T-helper 1 cell treated with Interleukin-12 subunit alpha and Interleukin-12 subunit beta and Interleukin-4 antibody, amounts not matched to agents 30 ng/mL and 1 ng/mL, for 36 hours (primary cell): ENCODE results near the gene CLP1. TPM values are rescaled to one million over a fixed set of nuclear protein-coding genes. Genes with fewer than 3 reads are reported as not detected.

ENCODE experiments used
- intact Hi-C: fragments of 100-400 bp; cut with micrococcal nuclease; formaldehyde crosslinking; loops from one replicate; pipeline ENCODE4 v1.15.1; 2024
- total RNA-seq: library from RNA; stranded (reverse); gene quantifications from 2 replicates; pipeline ENCODE4 v1.2.3, GENCODE V29; 2022

Gene CLP1
- total RNA-seq: 19.5 and 19.9 TPM in 2 replicates

DNA sequence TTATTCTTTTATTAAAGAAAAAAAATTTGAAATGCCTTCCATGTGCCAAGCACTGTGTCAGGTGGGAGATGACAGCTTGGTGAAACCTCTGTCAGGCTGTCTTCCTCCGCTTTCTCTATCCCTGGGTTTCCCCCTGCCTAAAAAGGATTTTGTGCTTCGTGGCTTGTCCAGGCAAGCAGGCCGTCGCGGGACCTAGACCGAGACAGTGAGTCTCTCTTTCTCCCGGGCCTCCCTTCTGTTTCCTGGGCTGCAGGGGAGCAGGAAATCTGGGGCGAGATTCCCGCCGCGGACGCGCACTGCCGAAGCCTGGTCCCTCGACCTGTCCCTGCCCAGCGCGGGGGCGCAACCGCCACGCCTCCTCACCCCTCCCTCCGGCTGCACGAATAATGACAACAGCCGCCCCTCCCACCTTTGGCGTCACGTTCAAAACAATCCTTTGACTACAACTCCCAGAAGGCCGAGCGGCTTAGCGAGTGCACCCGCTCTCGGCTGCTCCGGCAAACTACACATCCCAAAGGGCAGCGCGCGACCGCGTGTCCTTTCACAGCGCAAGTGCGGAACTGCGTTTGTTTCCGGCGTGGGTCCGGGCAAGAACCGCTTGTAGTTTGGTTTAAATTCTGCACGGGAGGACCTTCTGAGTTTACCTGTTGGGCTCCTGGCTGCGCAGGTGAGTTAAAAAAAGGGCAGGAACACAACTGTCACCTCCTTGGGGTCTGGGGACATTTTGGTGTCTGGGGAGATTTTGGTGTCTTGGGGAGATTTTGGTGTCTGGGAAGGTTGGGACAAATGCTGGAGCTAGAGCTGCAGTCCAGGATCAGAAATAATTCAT, at the start of gene CLP1:
TSS of gene CLP1 (plus strand) at position 569 of the 829 bp plus-strand sequence. CDS start 1,715 bp downstream, outside the sequence.
- intact Hi-C loops: loop anchor here (1.0 to 10.0 kb wide), 13 partner anchors 8 to 1897 kb away; partner anchors contain the start of genes MED19, SELENOH, SSRP1 and TIMM10

DNA sequence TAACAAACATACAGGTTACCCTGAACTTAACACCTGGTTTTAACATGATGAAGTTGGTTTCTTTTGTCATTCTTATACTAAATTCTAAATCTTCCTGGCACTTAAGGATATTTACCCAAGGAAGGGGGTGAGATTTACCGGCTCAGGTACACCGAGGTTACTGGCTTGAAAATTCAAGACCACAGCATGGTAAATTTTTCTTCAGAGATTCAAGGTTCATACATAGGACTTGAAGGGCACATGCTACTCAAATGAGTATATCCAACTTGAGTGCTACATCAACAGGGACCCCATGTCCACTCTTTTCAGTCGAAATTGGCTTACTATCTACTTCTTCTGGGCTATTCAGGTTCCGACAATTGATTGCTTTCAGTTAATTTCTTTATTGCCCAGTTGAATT, 47.4 kb upstream of the CLP1 start:
- intact Hi-C loops: no loop called here

DNA sequence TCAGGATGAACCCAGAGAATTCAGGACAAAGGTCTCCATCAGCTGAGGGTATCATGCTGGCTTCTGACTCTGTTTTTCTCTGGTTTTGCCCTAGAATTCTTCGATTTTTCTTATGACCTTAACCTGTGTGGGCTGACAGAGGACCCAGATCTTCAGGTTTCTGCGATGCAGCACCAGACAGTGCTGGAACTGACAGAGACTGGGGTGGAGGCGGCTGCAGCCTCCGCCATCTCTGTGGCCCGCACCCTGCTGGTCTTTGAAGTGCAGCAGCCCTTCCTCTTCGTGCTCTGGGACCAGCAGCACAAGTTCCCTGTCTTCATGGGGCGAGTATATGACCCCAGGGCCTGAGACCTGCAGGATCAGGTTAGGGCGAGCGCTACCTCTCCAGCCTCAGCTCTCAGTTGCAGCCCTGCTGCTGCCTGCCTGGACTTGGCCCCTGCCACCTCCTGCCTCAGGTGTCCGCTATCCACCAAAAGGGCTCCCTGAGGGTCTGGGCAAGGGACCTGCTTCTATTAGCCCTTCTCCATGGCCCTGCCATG, 43.3 kb upstream of the CLP1 start:
- intact Hi-C loops: no loop called here

DNA sequence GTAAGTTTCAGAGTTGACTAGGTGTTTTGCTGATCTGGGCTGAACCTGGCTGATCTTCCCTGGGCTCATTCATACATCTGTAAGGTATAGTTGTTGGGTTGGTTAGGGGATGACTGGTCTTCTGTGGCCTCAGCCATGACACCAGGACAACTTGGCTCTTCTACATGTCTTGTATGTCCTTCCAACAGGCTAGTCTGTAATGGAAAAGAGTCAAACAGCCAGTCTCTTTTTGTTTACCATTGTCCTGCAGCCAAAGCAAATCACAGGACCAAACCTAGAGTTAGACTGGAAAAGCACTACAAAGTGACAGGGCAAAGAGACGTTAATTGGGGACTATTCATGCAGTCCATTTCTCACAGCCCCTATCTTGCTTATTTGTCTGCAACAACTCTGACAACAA, 42.3 kb upstream of the CLP1 start:
- intact Hi-C loops: no loop called here

DNA sequence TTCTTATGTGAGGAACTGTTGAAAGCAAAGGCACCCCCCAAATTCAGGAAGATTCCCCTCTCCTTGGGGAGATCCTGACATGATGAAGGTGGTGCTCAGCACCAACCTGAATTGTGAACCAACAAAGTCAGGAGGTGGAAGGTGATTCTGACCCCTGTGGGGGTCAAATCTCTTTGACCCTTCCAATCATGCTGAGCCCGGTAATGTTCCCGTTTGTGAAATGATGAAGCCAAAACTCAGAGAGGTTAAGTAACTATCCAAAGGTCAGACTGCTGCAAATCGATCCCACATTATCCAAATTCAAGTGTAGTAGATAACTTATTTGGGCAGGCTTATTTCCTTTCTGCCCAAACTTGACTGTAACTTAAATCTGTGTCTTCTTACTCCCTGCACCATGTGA, 41.0 kb upstream of the CLP1 start:
- intact Hi-C loops: no loop called here

DNA sequence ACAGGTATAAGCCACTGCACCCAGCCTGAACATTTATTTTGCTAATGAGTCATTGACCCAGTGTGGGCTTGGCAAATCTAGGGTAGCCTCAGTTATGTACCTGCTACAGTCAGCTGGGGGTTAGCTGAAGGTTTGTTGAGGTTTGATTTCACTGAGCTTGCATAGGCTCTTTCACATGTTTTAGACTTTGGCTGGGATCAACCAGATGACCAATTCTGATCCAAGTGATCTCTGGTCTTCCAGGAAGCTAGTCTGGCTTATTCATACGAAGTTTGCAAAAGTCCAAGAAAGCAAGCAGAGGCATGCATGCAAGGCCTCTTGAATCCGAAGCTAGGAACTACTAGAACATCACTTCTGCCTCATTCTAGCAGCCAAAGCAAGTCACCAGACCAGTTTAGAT, 39.1 kb upstream of the CLP1 start:
- intact Hi-C loops: no loop called here

DNA sequence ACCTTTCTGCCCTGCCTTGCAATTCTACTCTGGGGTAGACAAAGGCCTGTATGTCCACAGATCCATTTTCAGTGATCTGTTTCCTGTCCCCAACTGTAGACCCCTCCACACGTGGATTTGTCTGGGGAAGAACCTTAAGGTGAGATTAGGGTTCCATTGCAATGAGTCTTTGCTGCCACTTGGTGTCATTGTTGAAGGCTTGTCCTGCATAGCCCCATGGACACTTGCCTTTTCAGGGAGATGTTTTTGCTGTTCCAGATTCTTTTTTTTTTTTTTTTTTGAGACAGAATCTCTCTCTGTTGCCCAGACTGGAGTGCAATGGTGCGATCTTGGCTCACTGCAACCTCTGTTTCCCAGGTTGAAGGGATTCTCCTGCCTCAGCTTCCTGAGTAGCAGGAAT, 38.2 kb upstream of the CLP1 start:
- intact Hi-C loops: no loop called here

DNA sequence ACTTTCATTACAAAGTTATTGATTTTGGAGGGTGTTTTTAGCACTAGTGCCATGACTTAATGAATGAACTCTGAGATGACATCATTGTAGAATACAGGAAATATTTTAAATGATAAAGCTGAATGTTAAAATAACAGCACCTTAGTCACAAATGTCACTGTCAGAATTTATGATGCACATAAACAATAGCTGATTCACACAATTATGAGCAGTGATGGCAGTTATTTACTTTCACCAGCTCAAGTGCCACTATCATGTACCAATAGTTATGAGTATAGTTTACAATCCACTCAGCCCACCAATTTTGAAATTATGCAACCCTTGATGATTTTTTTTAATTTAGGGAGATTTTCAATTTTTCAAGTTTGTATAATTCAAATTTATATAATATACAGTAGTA, 37.1 kb upstream of the CLP1 start:
- intact Hi-C loops: no loop called here

DNA sequence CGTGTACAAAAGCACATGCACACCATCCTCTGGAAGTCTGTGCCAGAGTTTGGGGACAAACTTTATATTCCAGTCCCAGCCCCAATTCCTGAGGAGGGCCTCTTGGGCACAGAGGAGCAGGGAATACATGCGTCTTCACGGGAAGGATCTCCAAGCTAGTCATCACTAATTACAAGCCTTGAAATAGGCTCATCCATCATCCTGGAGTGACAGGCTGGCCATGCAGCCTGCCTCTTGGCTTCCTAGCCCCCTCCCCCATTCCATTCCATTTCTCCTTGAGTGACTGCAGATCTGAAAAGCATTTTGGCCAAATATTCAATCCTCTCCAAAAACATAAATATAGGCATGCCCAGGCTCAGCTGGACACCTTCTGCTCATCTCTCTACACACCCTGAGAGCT, 35.3 kb upstream of the CLP1 start:
- intact Hi-C loops: no loop called here

DNA sequence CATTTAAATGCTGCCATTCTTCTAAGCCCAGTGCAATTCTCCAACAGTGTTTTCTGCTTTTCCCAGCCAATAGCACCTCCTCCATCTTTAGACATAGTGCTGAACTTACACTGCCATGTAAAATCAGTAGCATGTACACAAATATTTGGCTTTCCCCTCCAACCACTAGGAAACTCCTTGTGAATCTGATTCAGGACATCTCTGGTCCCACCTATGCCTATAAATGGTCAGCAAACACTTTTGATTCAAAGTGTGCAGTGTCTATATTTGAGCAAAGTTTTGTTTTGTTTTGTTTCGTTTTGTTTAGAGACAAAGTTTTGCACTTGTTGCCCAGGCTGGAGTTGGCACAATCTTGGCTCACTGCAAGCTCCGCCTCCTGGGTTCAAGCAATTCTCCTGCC, 32.7 kb upstream of the CLP1 start:
- intact Hi-C loops: no loop called here

DNA sequence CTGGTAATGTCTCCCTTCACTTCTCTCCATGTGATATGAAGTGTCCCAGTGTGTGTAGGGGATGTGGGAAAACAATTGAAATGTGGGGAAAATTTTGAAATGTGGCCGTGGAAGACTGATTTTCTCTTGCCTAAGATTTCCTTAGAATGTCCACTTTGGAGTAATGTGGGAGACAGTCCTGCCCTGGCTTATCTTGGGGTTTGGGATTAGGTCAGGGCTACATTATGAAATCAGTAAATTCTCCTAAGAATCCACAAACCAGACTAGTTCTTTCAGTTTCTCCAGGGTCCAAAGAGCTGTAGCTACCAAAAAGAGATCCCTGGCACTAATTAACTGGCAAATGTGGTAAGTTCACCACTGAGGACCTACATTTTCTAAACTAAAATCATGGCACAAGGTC, 30.7 kb upstream of the CLP1 start:
- intact Hi-C loops: no loop called here

DNA sequence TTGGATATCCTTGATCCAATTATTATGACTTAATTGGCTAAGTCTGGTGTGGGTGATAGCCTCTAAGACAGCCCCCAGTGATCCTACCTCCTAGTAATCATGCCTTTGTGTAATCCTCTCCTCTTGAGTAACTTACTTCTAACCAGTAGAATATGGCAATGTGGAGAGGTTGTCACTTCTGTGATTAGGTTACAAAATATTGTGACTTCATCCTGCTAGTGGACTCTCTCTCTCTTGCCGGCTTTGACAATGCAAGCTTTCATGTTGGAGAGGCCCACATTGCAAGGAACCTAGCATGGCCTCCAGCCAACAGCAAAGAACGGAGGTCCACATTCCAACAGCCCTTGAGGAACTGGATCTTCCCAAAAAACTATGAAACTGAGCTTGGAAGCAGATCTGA, 27.4 kb upstream of the CLP1 start:
- intact Hi-C loops: no loop called here

DNA sequence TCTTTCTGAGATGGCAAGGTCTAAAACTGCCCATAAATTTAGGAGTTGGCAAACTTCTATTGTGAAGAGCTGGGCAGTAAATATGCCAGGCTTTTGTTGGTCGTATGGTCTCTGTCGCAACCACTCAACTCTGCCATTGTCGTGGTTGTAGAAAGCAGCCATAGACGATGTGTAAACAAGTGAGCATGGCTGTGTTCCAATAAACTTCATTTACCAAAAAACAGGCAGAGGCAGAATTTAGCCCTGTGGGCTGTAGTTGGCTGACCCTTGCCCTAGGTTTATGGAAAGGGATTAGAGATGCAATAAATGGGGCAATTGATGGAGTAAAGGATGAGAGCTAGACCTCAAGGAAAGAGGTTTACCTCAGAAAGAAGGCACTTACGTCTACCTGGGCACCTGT, 25.4 kb upstream of the CLP1 start:
- intact Hi-C loops: no loop called here

DNA sequence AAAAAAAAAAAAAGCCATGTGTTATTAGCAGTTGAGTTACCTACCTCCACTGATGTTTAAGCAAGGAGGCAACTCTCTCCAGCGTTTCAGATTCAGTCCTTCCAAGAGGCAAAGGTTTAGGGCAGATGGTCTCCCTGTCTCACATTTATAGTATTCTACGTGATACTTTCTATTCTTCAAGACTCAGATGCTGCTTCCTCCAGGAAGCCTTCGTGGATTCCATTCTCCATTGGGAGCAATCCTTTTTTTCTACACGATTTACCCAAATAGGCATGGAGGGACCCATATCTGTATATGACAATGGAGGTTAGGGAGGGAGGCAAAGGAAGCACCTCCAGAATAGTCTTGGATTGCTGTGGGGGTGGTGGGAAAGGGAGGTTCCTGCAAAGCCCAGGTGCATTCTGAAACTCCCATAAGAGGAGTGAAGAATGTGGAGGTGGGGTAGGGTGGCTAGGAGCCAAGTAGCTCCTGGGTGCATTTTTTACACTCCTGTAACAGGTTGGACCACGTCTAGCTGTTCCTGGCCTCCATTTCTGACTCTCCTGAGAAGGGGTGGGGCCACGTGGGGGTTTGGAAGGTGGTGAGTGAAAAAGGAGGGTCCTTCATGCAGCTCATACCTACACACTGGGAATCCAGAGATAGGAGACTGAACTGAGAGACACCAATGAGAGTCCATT, 24.0 kb upstream of the CLP1 start:
- intact Hi-C loops: no loop called here

DNA sequence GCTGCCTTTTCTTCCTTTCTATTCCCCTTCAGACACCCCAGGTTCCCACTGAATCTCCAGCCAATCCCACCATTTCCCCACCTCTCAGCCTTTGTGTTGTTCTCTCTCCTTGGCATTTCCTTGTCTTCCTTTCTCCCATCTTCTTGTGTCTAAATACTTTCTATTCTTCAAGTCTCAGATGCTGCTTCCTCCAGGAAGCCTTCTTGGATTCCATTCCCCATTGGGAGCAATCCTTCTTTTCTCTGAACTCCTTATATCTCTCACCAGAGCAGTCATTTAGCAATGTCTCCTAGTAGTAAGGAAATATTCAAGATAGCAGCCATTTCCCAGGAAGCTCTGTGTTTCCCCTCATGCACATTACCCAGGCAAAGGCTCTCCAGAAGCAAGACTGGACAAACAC, 23.3 kb upstream of the CLP1 start:
- intact Hi-C loops: no loop called here

DNA sequence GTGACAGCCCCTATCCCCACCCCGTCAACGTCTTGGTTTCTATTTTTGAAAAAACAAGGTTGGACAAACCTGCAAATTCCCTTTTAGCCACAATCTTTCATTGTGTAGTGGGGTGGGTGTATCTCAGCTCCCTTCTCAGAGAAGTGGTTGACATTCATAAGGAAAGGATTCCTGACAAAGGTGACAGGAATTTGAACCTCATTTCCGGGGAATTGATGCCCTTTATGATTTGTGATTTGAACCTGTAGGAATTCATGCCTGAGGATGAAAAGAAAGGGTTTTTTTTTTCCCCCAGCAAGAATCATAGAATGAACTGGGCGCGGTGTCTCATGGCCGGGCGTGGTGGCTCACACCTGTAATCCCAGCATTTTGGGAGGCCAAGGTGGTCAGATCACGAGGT, 22.3 kb upstream of the CLP1 start:
- intact Hi-C loops: no loop called here

DNA sequence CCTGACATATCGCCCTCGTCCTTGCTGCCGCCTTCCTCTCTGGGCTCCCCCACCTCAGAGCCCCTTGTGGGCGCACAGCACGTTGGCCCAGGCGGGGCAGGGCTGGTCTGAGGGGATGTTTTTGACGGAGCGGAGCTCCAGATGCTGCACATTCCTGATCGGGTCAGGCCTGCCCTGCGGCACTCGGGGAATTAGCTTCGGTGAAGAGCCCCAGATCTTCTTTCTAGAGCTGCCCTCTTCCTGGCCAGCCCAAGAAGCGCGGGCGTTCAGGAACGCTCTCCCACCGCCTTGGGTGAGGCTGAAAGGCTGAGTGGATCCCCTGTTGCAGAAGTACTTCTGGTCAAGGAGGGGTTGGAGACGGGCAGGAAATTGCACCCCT, 19.9 kb upstream of the CLP1 start:
- intact Hi-C loops: no loop called here

DNA sequence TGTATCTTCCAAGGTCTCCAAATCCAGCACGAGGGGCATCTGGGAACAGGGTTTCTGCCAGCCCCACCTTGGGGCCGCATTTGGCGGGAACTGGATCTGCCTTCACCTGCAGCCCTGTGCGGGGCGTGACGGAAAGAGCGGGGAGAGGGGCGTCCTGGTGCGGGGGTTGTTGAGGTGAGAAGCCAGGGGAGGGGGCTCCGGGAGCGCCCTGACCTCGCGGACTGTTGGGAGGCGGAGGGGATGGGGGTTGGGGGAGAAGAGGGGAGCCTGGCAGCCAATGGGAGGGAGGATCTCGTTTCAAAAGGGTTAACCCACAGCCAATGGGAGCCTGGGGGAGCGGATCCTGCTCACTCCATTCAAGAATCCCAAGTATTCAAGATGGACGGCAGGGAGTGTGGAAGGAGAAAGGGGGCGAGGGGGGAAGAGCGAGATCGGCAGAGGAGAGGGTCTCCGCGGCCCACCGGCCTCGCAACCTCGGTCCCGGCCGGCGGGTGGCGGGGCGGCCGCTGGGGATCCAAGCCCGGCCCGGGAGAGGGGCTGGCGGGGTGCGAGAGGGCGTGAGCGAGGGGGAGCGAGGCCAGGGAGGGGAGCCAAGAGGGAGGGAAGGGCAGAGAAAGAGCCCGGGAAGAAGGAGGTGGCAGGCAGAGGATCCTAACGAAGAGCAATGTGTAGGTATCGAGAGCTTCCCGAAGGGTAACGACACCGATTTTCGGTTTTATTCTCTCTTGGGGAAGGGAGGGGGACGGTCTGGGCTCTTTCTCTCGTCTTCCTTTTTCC, 19.4 kb upstream of the CLP1 start:
- intact Hi-C loops: no loop called here

DNA sequence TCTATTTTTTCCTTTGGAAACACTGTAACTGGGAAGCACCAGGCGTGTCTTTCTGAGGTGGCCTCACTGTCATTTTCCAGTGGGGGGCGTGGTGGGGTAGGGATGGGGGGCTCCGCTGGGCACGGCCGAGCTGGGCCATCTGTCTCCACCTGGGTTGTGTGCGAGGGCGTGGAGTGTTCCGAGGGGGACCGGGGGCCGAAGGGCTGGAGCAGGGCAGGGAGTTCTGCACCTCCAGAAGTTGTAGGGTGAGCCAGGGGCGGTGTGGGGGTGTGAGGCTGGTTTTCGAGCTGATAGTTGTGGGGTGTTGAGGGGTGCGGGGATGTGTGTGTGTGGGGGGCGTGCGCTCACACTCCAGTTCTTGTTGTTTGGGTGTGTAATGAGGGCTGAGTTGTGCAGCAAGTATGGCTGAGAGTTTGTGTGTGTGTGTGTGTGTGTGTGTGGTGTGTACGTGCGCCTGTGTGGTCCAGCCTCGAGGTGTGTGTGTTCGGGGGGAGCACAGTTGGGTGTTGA, 18.7 kb upstream of the CLP1 start:
- intact Hi-C loops: no loop called here

DNA sequence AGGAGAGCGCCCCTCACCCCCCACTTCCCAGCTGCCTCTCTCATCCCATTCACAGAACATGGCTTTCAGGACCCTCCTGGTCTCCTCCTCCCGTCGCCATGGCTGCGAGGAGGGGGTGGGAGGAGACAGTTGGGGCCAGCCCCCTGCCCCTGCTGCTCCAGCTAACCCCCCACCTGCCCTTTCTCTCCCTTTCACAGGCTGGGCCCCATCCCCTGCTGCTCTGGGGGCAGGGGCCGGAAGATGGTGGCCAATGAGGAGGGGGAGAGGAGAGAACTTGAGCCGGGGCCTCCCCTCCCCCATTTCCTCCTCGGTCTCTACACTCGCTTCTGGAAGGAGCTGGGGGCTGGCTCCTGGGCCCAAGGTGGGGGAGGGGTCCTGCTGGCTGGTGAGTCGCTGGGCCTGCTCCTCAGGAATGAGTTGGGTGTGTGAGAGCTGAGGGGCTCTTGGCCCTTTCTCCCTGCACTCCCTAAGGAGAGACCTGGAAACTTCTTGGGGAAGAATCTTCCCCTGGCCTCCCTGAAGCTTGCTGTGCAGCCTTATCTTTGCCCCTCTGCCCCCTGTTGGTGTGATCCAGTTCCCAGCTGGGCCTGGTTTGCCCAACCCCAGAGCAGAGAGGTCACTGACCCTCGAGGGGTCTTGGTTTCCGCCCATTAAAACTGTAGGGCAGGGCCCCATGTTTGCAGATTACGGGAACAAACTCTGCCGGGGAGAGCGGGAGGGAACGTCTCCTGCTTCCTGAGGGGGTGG, 18.1 kb upstream of the CLP1 start:
- intact Hi-C loops: no loop called here
